ENCODE measurements around the gene ANKS1B.

ANKS1B gene

DNA sequence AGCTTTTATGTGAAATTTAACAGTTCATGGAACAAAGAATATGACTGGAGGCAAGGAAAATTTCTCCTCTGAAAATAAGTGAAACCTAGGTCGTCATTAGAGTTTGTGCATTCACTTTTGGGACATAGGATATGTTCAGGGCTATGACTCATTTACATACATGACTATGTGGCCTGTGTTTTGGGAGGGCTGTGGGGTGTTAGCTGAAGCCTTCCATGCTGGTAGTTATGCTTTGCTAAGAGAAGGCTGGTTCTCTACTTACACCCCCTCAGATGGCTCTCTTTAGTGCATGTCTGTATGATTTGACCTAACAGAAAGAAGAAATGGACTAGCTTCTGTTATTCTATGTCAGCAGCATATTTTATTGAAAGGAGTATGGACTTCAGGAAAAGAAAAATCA lies 753.7 kb downstream of the ANKS1B start:
- Histone ChIP-seq H3K4me3 (ENCODE audit: low read length in 2 of 2) (no peak overlapping the region), H3K9me3 (ENCODE audit: control insufficient read depth in 2 of 2, low read length in 2 of 2) (no peaks in the 10 kb centered on the region), H3K4me1 (ENCODE audit: control insufficient read depth in 2 of 2, insufficient read depth in 2 of 2, low read length in 2 of 2) (no peaks in the 10 kb centered on the region), H3K36me3 (ENCODE audit: control insufficient read depth in 2 of 2, insufficient read depth in 2 of 2, low read length in 2 of 2) (no peaks in the 10 kb centered on the region), H3K27me3 (ENCODE audit: control insufficient read depth in 2 of 2, insufficient read depth in 2 of 2, low read length in 2 of 2) (no peaks in the 10 kb centered on the region), H3K27ac (ENCODE audit: low read depth in 2 of 2, low read length in 2 of 2) (no peak overlapping the region), H3K9ac (ENCODE audit: low read depth in 1 of 2, low read length in 2 of 2) (no peak overlapping the region)

DNA sequence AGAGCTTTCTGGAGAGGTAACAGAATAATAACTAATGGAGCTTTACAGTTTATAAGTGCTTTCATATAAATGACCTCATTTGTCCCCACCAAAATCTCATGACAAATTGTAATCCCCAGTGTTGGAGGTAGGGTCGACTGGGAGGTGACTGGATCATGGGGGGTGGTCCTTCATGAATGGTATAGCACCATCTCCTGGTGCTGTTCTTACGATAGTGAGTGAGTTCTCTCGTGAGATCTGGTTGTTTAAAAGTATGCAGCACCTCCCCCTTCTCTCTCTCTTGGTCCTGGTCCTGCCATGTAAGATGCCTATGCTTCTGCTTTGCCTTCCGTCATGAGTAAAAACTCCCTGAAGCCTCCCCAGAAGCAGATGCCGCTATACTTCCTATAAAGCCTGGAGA lies 760.5 kb downstream of the ANKS1B start:
- no peaks in the 10 kb centered on the region for H3K36me3 ChIP-seq (ENCODE audit: control insufficient read depth in 2 of 2, insufficient read depth in 2 of 2, low read length in 2 of 2)
- H3K4me1 ChIP-seq (ENCODE audit: control insufficient read depth in 2 of 2, insufficient read depth in 2 of 2, low read length in 2 of 2): no peaks in the 10 kb centered on the region
- no peaks in the 10 kb centered on the region for H3K27me3 ChIP-seq (ENCODE audit: control insufficient read depth in 2 of 2, insufficient read depth in 2 of 2, low read length in 2 of 2)
- H3K9ac ChIP-seq (ENCODE audit: low read depth in 1 of 2, low read length in 2 of 2): no peak overlapping the region
- no peaks in the 10 kb centered on the region for H3K9me3 ChIP-seq (ENCODE audit: control insufficient read depth in 2 of 2, low read length in 2 of 2)
- H3K27ac ChIP-seq (ENCODE audit: low read depth in 2 of 2, low read length in 2 of 2): no peak overlapping the region
- no peak overlapping the region for H3K4me3 ChIP-seq (ENCODE audit: low read length in 2 of 2)

DNA sequence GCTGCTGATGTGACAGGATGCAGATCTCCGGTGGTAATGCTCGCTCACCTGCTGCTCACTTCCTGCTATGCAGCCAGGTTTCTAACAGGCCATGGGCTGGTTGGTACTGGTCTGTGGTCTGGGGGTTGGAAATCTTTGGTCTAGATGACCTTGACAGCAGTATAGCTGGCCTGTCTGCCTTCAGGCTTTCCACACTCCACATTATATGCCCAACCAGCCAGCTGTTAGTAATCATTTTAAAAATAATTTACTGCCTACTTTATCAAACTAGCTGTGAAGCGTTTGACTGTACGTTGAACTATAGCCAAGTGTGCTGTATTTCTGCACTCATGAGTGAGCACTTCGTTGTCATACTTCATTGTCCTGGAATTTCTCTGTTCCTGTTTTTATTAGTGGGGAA lies 761.2 kb downstream of the ANKS1B start:
- no peaks in the 10 kb centered on the region for H3K27me3 ChIP-seq (ENCODE audit: control insufficient read depth in 2 of 2, insufficient read depth in 2 of 2, low read length in 2 of 2)
- no peak overlapping the region for H3K27ac ChIP-seq (ENCODE audit: low read depth in 2 of 2, low read length in 2 of 2)
- H3K9ac ChIP-seq (ENCODE audit: low read depth in 1 of 2, low read length in 2 of 2): no peak overlapping the region
- H3K36me3 ChIP-seq (ENCODE audit: control insufficient read depth in 2 of 2, insufficient read depth in 2 of 2, low read length in 2 of 2): no peaks in the 10 kb centered on the region
- no peaks in the 10 kb centered on the region for H3K9me3 ChIP-seq (ENCODE audit: control insufficient read depth in 2 of 2, low read length in 2 of 2)
- H3K4me1 ChIP-seq (ENCODE audit: control insufficient read depth in 2 of 2, insufficient read depth in 2 of 2, low read length in 2 of 2): no peaks in the 10 kb centered on the region
- H3K4me3 ChIP-seq (ENCODE audit: low read length in 2 of 2): no peak overlapping the region

DNA sequence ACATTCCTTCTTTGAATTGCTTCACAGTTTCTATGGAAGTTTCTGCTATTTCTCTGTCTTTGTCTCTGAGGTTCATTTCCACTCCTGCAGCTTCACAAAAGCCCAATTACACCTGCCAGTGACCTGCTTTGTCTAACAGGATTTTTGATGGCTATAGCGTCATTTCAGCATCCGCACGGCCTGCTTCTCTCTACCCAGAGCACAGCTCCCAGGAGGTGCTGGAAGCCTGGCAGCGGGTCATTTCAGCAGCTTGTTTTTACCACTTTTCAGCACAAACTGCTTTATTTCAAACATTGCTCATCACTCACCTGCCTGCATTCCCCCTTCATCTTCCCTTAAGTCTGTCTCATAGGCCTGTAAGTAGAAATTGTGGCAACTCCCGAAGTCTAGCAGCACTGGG lies 771.7 kb downstream of the ANKS1B start:
- Histone ChIP-seq H3K27ac (ENCODE audit: low read depth in 2 of 2, low read length in 2 of 2) (no peak overlapping the region), H3K4me1 (ENCODE audit: control insufficient read depth in 2 of 2, insufficient read depth in 2 of 2, low read length in 2 of 2) (no peaks in the 10 kb centered on the region), H3K9me3 (ENCODE audit: control insufficient read depth in 2 of 2, low read length in 2 of 2) (peaks cover 0 to 4% of the 10 kb centered on the region in 2 donors), H3K4me3 (ENCODE audit: low read length in 2 of 2) (no peak overlapping the region), H3K9ac (ENCODE audit: low read depth in 1 of 2, low read length in 2 of 2) (no peak overlapping the region), H3K27me3 (ENCODE audit: control insufficient read depth in 2 of 2, insufficient read depth in 2 of 2, low read length in 2 of 2) (no peaks in the 10 kb centered on the region), H3K36me3 (ENCODE audit: control insufficient read depth in 2 of 2, insufficient read depth in 2 of 2, low read length in 2 of 2) (no peaks in the 10 kb centered on the region)

DNA sequence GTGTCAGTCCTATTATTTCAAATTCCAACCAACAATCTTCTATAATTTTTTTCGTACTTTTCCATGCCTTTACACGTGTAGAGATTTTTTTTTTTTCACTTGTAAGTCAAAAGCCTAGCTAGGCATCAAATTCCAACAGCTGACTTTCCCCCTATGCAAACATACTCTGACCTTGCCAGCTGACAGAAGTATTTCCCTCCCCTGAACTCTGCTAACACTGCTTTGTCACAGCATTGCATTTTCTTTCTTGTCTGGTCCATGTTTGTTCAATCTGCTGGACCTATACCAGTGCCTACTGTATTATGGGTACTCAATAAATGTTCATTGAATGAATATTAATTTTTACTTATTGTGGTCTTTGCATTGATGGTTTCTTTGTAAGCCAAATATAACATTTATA lies 772.5 kb downstream of the ANKS1B start:
- Histone ChIP-seq H3K27ac (ENCODE audit: low read depth in 2 of 2, low read length in 2 of 2) (no peak overlapping the region), H3K36me3 (ENCODE audit: control insufficient read depth in 2 of 2, insufficient read depth in 2 of 2, low read length in 2 of 2) (no peaks in the 10 kb centered on the region), H3K9me3 (ENCODE audit: control insufficient read depth in 2 of 2, low read length in 2 of 2) (peaks cover 0 to 4% of the 10 kb centered on the region in 2 donors), H3K4me3 (ENCODE audit: low read length in 2 of 2) (no peak overlapping the region), H3K27me3 (ENCODE audit: control insufficient read depth in 2 of 2, insufficient read depth in 2 of 2, low read length in 2 of 2) (no peaks in the 10 kb centered on the region), H3K4me1 (ENCODE audit: control insufficient read depth in 2 of 2, insufficient read depth in 2 of 2, low read length in 2 of 2) (no peaks in the 10 kb centered on the region), H3K9ac (ENCODE audit: low read depth in 1 of 2, low read length in 2 of 2) (no peak overlapping the region)

DNA sequence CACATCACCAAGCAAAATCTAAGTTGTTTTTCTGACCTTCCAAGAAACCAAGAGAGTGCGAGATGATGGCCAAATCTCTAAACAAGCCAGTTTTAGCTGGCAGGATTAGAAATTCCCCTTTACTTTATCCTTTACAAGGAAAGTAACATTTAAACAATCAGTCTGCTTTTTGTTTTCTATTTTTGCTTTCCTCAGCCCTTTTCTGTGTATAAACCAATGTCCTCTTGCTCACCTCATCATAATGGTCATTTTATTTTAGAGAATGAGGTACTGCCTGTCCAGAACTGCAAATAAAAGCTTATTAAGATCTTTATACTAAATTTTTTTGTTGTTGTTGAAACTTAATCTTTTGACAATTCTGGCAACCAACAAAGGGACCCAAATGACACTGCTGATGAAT lies 779.6 kb downstream of the ANKS1B start:
- no peak overlapping the region for H3K4me3 ChIP-seq (ENCODE audit: low read length in 2 of 2)
- H3K9ac ChIP-seq (ENCODE audit: low read depth in 1 of 2, low read length in 2 of 2): no peak overlapping the region
- H3K4me1 ChIP-seq (ENCODE audit: control insufficient read depth in 2 of 2, insufficient read depth in 2 of 2, low read length in 2 of 2): no peaks in the 10 kb centered on the region
- H3K36me3 ChIP-seq (ENCODE audit: control insufficient read depth in 2 of 2, insufficient read depth in 2 of 2, low read length in 2 of 2): no peaks in the 10 kb centered on the region
- H3K27ac ChIP-seq (ENCODE audit: low read depth in 2 of 2, low read length in 2 of 2): no peak overlapping the region
- H3K9me3 ChIP-seq (ENCODE audit: control insufficient read depth in 2 of 2, low read length in 2 of 2): no peaks in the 10 kb centered on the region
- H3K27me3 ChIP-seq (ENCODE audit: control insufficient read depth in 2 of 2, insufficient read depth in 2 of 2, low read length in 2 of 2): no peaks in the 10 kb centered on the region

DNA sequence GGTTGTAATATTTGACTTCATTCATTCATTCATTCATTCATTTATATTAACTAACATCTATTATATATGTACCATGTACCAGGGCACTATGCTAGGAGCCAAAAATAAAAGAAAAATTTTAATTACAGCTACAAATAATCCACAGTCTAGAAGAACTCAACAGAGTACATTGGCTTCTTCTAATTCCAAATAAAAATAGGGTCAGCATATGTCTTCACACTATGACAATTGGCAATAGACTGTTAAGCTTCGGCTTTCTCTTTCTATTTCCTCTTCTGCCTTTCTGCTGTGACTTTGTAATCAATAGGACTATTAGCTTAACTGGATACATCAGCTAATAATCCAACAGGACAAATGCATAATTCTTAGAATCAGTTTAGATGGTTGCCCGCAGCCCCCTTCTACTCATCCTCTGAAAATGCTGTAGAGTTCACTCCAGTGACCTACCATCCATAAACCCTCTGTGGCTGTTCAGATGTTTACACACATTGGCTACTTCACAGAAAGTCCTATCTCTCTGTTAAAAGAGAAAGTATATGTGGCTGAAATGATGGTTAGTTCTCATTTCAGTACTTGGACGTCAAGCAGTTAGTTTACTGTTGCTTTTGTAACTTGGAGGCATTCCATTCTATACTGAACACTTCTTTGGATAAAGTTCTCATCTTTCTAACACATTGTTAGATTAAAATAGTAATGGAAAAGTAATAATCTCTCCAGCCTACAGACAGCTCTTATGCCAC lies 782.7 kb downstream of the ANKS1B start:
- Histone ChIP-seq H3K36me3 (ENCODE audit: control insufficient read depth in 2 of 2, insufficient read depth in 2 of 2, low read length in 2 of 2) (no peaks in the 10 kb centered on the region), H3K4me1 (ENCODE audit: control insufficient read depth in 2 of 2, insufficient read depth in 2 of 2, low read length in 2 of 2) (no peaks in the 10 kb centered on the region), H3K4me3 (ENCODE audit: low read length in 2 of 2) (no peak overlapping the region), H3K27ac (ENCODE audit: low read depth in 2 of 2, low read length in 2 of 2) (no peak overlapping the region), H3K9ac (ENCODE audit: low read depth in 1 of 2, low read length in 2 of 2) (no peak overlapping the region), H3K9me3 (ENCODE audit: control insufficient read depth in 2 of 2, low read length in 2 of 2) (no peaks in the 10 kb centered on the region), H3K27me3 (ENCODE audit: control insufficient read depth in 2 of 2, insufficient read depth in 2 of 2, low read length in 2 of 2) (no peaks in the 10 kb centered on the region)

DNA sequence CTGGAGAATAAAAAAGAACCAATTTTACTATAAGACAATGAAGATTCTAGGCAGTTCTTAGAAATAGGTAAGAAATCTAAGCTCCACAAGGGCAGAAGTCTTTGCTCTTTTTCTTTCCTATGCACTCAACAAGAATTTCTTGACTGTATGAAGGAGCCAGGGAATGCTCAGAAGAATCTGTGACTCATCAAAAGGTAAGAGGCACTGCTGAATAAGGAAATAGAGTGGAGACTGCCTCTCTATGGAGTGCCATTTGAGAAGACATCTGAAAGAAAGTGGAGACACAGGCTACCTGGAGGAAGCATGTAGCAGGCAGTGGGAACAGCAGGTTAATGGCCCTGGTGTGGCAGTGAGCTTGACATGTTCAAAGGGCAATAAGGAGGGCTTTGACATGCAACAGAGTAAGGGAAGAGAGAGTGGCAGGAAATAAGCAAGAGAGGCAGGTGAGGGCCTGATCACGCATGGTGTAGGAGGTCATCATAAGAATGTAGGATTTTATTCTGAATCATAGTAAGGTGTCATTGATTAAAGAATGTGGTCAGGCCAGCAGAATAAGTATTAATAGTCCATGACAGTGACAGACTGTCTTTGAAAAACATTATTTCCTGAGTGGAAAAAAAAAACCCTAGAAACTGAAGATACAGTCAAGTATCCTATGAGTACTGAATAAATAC lies 783.9 kb downstream of the ANKS1B start:
- Histone ChIP-seq H3K4me3 (ENCODE audit: low read length in 2 of 2) (no peak overlapping the region), H3K9me3 (ENCODE audit: control insufficient read depth in 2 of 2, low read length in 2 of 2) (no peaks in the 10 kb centered on the region), H3K4me1 (ENCODE audit: control insufficient read depth in 2 of 2, insufficient read depth in 2 of 2, low read length in 2 of 2) (no peaks in the 10 kb centered on the region), H3K27me3 (ENCODE audit: control insufficient read depth in 2 of 2, insufficient read depth in 2 of 2, low read length in 2 of 2) (no peaks in the 10 kb centered on the region), H3K27ac (ENCODE audit: low read depth in 2 of 2, low read length in 2 of 2) (no peak overlapping the region), H3K36me3 (ENCODE audit: control insufficient read depth in 2 of 2, insufficient read depth in 2 of 2, low read length in 2 of 2) (no peaks in the 10 kb centered on the region), H3K9ac (ENCODE audit: low read depth in 1 of 2, low read length in 2 of 2) (no peak overlapping the region)

DNA sequence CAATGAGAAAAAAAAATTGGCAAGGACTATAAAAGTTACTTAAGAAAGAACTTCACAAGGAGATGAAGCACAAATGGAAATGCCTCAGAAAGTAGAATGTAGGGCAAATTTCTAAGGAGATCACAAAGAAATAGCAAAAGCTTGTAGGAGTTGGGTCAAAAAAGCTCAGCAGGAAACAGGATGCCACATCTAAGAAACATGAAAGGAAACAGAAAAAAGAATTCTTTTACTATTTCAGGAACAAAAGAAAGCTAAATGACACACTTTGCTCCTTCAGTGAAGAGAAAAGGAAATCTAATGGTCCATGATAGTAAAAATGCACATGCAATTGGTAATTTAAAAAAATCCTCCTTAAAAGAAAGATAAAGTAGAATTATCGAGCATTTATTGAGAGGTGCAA lies 789.3 kb downstream of the ANKS1B start:
- Histone ChIP-seq H3K27ac (ENCODE audit: low read depth in 2 of 2, low read length in 2 of 2) (no peak overlapping the region), H3K9me3 (ENCODE audit: control insufficient read depth in 2 of 2, low read length in 2 of 2) (no peaks in the 10 kb centered on the region), H3K27me3 (ENCODE audit: control insufficient read depth in 2 of 2, insufficient read depth in 2 of 2, low read length in 2 of 2) (no peaks in the 10 kb centered on the region), H3K4me3 (ENCODE audit: low read length in 2 of 2) (no peak overlapping the region), H3K4me1 (ENCODE audit: control insufficient read depth in 2 of 2, insufficient read depth in 2 of 2, low read length in 2 of 2) (no peaks in the 10 kb centered on the region), H3K36me3 (ENCODE audit: control insufficient read depth in 2 of 2, insufficient read depth in 2 of 2, low read length in 2 of 2) (no peaks in the 10 kb centered on the region), H3K9ac (ENCODE audit: low read depth in 1 of 2, low read length in 2 of 2) (no peak overlapping the region)

DNA sequence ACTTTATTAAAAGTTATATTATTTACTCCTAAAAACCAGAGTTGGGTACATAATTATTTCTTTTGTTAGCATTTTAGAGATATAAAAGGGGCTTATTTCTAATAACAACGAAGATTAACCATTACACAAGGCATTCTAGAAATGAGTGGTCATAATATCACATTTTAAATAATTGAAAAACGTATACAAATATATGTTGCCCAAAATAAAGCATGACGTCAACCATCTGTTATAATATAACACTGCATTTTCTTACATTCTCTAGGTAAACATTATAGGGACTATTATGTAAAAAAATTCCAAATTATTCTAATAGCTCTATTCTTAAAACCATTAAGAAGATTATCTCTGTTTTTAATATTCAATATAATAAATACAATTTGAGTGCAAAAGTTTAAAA lies 792.2 kb downstream of the ANKS1B start:
- H3K9me3 ChIP-seq (ENCODE audit: control insufficient read depth in 2 of 2, low read length in 2 of 2): no peaks in the 10 kb centered on the region
- no peak overlapping the region for H3K4me3 ChIP-seq (ENCODE audit: low read length in 2 of 2)
- H3K27me3 ChIP-seq (ENCODE audit: control insufficient read depth in 2 of 2, insufficient read depth in 2 of 2, low read length in 2 of 2): no peaks in the 10 kb centered on the region
- H3K9ac ChIP-seq (ENCODE audit: low read depth in 1 of 2, low read length in 2 of 2): no peak overlapping the region
- no peaks in the 10 kb centered on the region for H3K36me3 ChIP-seq (ENCODE audit: control insufficient read depth in 2 of 2, insufficient read depth in 2 of 2, low read length in 2 of 2)
- no peaks in the 10 kb centered on the region for H3K4me1 ChIP-seq (ENCODE audit: control insufficient read depth in 2 of 2, insufficient read depth in 2 of 2, low read length in 2 of 2)
- H3K27ac ChIP-seq (ENCODE audit: low read depth in 2 of 2, low read length in 2 of 2): no peak overlapping the region

Data from mucosa of rectum (tissue), 2 donors.